Ovary (tissue), 9 donors: Measurements from ENCODE around the gene TMEM250. TPM values are rescaled to one million over a fixed set of nuclear protein-coding genes. Genes with fewer than 3 reads are reported as not detected.

Source experiments
- DNase-seq, 5 donors: peaks; one replicate each; pipeline ENCODE4 v3.0.0-alpha.2; 2019 to 2020
- H3K27ac ChIP-seq, 2 donors: fragments of 200-600 bp; one replicate each; pipeline versions ENCODE4 v1.5.1 to v1.8.0; 2019 to 2022
- H3K27me3 ChIP-seq: fragments of 200-600 bp; one replicate; pipeline ENCODE4 v1.8.0; 2022
- H3K36me3 ChIP-seq: fragments of 200-600 bp; sonication (generic); one replicate; pipeline ENCODE4 v1.5.1; 2019
- H3K4me1 ChIP-seq: one replicate; pipeline ENCODE4 v1.8.1; 2013; ENCODE audit warnings: mild to moderate bottlenecking, moderate library complexity; ENCODE audit not compliant: insufficient read depth
- H3K4me3 ChIP-seq: fragments of 200-600 bp; sonication (generic); one replicate; pipeline ENCODE4 v1.5.1; 2017
- H3K9me3 ChIP-seq, 2 donors: fragments of 200-600 bp in 1 of 2; sonication (generic) in 1 of 2; one replicate each; pipeline versions ENCODE4 v1.5.1 to v1.8.1; 2013 to 2019; ENCODE audit warnings: mild to moderate bottlenecking in 1 of 2, moderate library complexity in 1 of 2
- EP300 ChIP-seq: sonication (generic); formaldehyde crosslinking; IDR thresholded peaks from one replicate; pipeline ENCODE4 v1.6.1; 2017; ENCODE audit warnings: antibody characterized with exemption
- POLR2A ChIP-seq: fragments of 450-650 bp; IDR thresholded peaks from one replicate; pipeline ENCODE4 v1.6.1; 2017; ENCODE audit warnings: antibody characterized with exemption, mild to moderate bottlenecking, moderate library complexity
- WGBS, 3 donors: extraction: QIAGEN DNeasy Blood & Tissue Kit in 1 of 3; methylation state at CpG; one replicate each; pipeline versions ENCODE4 v1.1.5 to v1.1.7; 2013 to 2017; 5-methylcytosine and 5-hydroxymethylcytosine counted together
- intact Hi-C, 4 donors: fragments of 100-400 bp; cut with DNase I; formaldehyde crosslinking; loops; one replicate each; pipeline versions ENCODE4 v1.11.0 to v1.15.1; 2022 to 2023
- polyA plus RNA-seq, 2 donors: library from polyadenylated mRNA; stranded (reverse); fragments of 200-250 nt in 1 of 2; fragments of 350-450 nt in 1 of 2; fragmentation: Illumina TruSeq in 1 of 2; extraction: RNeasy Lipid Tissue Mini Kit (QIAGEN cat#74804) in 1 of 2; gene quantifications; one replicate each; pipeline ENCODE4 v1.2.3, GENCODE V29; 2013 to 2014
- total RNA-seq, 7 donors: library from RNA; depleted of rRNA in 2 of 7; stranded (reverse); fragments of >200 nt in 2 of 7; fragmentation: NEBNext Ultra II Directional in 3 of 7; extraction: Animal tissue kit (Norgen Biotek cat#: 25700) in 3 of 7; gene quantifications; one replicate each; pipeline versions ENCODE4 v1.1.0 to v1.2.4, GENCODE V29; 2016 to 2023
- TF ChIP-seq, protein P1 (sequence below), 3 donors: fragments of 450-650 bp in 2 of 3; fragments of 200-600 bp in 1 of 3; IDR thresholded peaks; one replicate each; pipeline versions ENCODE4 v1.5.1 to v1.8.0; 2016 to 2022; ENCODE audit warnings: antibody characterized with exemption in 3 of 3, mild to moderate bottlenecking in 1 of 3
- donor health status: DM: no; HTN: no; CAD: no; lungs with moderate emphysema.
- donor health status: DM: no; HTN: no; CAD: no.
- donor health status: Bipolar disorder and iron deficiency.
- donor health status: DM: yes; HTN: yes; CAD: no.
- donor health status: DM: no; HTN: no; CAD: no.
- donor health status: DM: yes; HTN: yes; CAD: no.

Gene TMEM250
- total and polyA plus RNA-seq, 9 donors: 3.7 to 35.2 (median 24.8) TPM

GRCh38 chr9:136145580-136145979 lies 26.9 kb upstream of the TMEM250 start:
- DNase-seq: peak in 1 of 5 donors; percentile 4
- Histone ChIP-seq H3K27me3 (no peaks in the 10 kb centered on the region), H3K36me3 (no peaks in the 10 kb centered on the region), H3K27ac (no peak overlapping the region), H3K4me3 (no peak overlapping the region), H3K9me3 (no peaks in the 10 kb centered on the region), H3K4me1 (no peaks in the 10 kb centered on the region)
- TF ChIP-seq EP300 (no peak), POLR2A (no peak)
- TF ChIP-seq, protein P1, sequence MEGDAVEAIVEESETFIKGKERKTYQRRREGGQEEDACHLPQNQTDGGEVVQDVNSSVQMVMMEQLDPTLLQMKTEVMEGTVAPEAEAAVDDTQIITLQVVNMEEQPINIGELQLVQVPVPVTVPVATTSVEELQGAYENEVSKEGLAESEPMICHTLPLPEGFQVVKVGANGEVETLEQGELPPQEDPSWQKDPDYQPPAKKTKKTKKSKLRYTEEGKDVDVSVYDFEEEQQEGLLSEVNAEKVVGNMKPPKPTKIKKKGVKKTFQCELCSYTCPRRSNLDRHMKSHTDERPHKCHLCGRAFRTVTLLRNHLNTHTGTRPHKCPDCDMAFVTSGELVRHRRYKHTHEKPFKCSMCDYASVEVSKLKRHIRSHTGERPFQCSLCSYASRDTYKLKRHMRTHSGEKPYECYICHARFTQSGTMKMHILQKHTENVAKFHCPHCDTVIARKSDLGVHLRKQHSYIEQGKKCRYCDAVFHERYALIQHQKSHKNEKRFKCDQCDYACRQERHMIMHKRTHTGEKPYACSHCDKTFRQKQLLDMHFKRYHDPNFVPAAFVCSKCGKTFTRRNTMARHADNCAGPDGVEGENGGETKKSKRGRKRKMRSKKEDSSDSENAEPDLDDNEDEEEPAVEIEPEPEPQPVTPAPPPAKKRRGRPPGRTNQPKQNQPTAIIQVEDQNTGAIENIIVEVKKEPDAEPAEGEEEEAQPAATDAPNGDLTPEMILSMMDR (IDR thresholded peaks at IDR 0.05): no peak
- intact Hi-C loops: loop anchor here in 2 of 4 donors (5.0 to 10.0 kb wide), 2 partner anchors 137 to 239 kb away; no protein-coding TSS in a partner anchor
- 31 to 47% (median 44%) methylated on average over 5 of the region's 5 CpGs for WGBS, 3 donors

DNA sequence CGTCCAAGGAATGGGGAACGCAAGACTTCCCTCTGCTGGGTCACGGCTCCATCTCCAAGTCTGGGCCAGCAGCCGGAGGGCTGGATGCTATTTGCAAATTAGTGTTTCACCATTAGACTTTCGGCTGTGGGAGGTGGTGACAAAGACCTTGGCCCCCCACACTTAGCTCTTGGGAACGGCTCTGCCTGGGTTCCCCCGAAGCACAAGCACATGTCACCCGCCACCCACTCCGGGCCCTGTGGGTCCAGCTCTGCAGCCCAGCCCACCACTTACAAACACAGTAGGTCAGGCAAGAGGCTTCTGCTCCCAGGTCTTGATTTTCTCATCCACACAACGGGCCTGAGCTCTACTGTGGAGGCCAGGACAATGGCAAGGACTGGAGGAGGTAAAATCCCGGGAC lies 25.8 kb upstream of the TMEM250 start:
- 75 to 81% (median 80%) methylated on average over 11 of the region's 11 CpGs for WGBS, 3 donors
- Histone ChIP-seq H3K4me1 (no peaks in the 10 kb centered on the region), H3K27me3 (no peaks in the 10 kb centered on the region), H3K4me3 (no peak overlapping the region), H3K27ac (no peak overlapping the region), H3K36me3 (no peaks in the 10 kb centered on the region), H3K9me3 (no peaks in the 10 kb centered on the region)
- DNase-seq: no peak
- no peak for TF ChIP-seq POLR2A
- TF ChIP-seq, protein P1 (IDR thresholded peaks at IDR 0.05): no peak
- TF ChIP-seq EP300: no peak
- intact Hi-C loops: loop anchor here in 2 of 4 donors (5.0 to 10.0 kb wide), 2 partner anchors 138 to 240 kb away; no protein-coding TSS in a partner anchor

- no peaks in the 10 kb centered on the region for H3K27me3 ChIP-seq
- no peak overlapping the region for H3K27ac ChIP-seq
- no peaks in the 10 kb centered on the region for H3K4me1 ChIP-seq
- H3K9me3 ChIP-seq: no peaks in the 10 kb centered on the region
- H3K36me3 ChIP-seq: no peaks in the 10 kb centered on the region
- 31 to 41% (median 39%) methylated on average over 14 to 16 of the region's 16 CpGs for WGBS, 3 donors
- intact Hi-C loops: loop anchor here in 2 of 4 donors (5.0 to 10.0 kb wide), 2 partner anchors 139 to 241 kb away; no protein-coding TSS in a partner anchor
- TF ChIP-seq EP300 (no peak), POLR2A (no peak)
- TF ChIP-seq, protein P1 (IDR thresholded peaks at IDR 0.05): no peak
- DNase-seq: peak in 1 of 5 donors; percentile 12
- H3K4me3 ChIP-seq: no peak overlapping the region
Observed at GRCh38 chr9:136143215-136144001, 24.7 kb upstream of the TMEM250 start.

DNA sequence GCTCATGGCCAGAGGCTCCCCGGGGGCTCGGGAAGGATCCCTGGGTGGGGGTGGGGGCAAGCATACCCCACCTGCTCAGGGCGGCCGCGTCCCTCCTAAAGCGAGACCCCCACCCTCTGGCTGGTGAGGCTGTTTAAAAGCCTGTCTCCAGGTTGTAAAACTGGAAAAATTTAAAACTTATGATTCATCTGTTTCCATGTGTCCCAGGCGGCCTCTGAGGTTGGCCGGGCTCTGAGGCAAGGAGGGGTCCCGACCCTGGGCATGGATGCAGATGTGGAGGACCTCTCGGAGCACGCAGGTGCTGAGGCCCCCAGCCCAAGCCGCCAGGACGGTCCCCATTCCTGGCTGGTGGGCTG lies 24.2 kb upstream of the TMEM250 start:
- Histone ChIP-seq H3K4me3 (no peak overlapping the region), H3K27me3 (no peaks in the 10 kb centered on the region), H3K36me3 (no peaks in the 10 kb centered on the region), H3K9me3 (no peaks in the 10 kb centered on the region), H3K4me1 (no peaks in the 10 kb centered on the region), H3K27ac (no peak overlapping the region)
- intact Hi-C loops: loop anchor here in 2 of 4 donors (5.0 to 10.0 kb wide), 2 partner anchors 139 to 242 kb away; no protein-coding TSS in a partner anchor
- WGBS, 3 donors: 51 to 63% (median 52%) methylated on average over 13 of the region's 13 CpGs
- TF ChIP-seq, protein P1 (IDR thresholded peaks at IDR 0.05): no peak
- TF ChIP-seq POLR2A (no peak), EP300 (no peak)
- peak in 1 of 5 donors; percentile 9 for DNase-seq
